PC-3 (cell line): Measurements from ENCODE around the gene APBA2. TPM values are rescaled to one million over a fixed set of nuclear protein-coding genes. Genes with fewer than 3 reads are reported as not detected.

Experiments
- ATAC-seq: fragments of 200-7000 bp; cut with Tn5 transposase; 2 replicates; pipeline ENCODE4 v1.9.1; 2020; ENCODE audit warnings: mild to moderate bottlenecking, moderate library complexity
- BruUV-seq: library from RNA; stranded (reverse); fragments of 400-500 nt; replicated peaks from 2 replicates; lab custom pipeline; 2021; lab: Mats Ljungman, UMichigan
- CTCF ChIA-PET: fragments of 300-600 bp; sonication (Branson Sonifier 250); formaldehyde crosslinking; loops from one replicate; lab custom pipeline; 2022; ENCODE audit warnings: antibody characterized with exemption; lab: Charles Lee
- POLR2A ChIA-PET: fragments of 300-600 bp; sonication (Branson Sonifier 250); formaldehyde crosslinking; loops from one replicate; lab custom pipeline; 2022; ENCODE audit warnings: antibody characterized with exemption; ENCODE audit not compliant: unreplicated experiment; lab: Charles Lee
- DNase-seq: peaks from one replicate; pipeline ENCODE4 v3.0.0-alpha.2; 2015
- H2AFZ ChIP-seq: fragments of 300-600 bp; sonication (generic); 2 replicates; pipeline ENCODE4 v1.6.0; 2016; ENCODE audit warnings: antibody characterized with exemption, low read length
- H3F3A ChIP-seq: fragments of 300-600 bp; sonication (generic); one replicate; pipeline ENCODE4 v1.6.0; 2017; ENCODE audit warnings: antibody characterized with exemption, low read length, control low read depth, mild to moderate bottlenecking; ENCODE audit not compliant: unreplicated experiment
- H3K27ac ChIP-seq: fragments of 300-600 bp; sonication (generic); 2 replicates; pipeline ENCODE4 v1.5.1; 2016; ENCODE audit warnings: mild to moderate bottlenecking, low read length
- H3K27me3 ChIP-seq: fragments of 300-600 bp; sonication (generic); 2 replicates; pipeline ENCODE4 v1.6.1; 2016; ENCODE audit warnings: low read length, mixed read lengths
- H3K36me3 ChIP-seq: fragments of 300-600 bp; sonication (generic); 2 replicates; pipeline ENCODE4 v1.6.1; 2016; ENCODE audit warnings: low read depth, mixed run types, low read length, mixed read lengths
- H3K4me1 ChIP-seq: fragments of 300-600 bp; sonication (generic); 2 replicates; pipeline ENCODE4 v1.5.1; 2016; ENCODE audit warnings: low read length; ENCODE audit not compliant: insufficient read depth
- H3K4me2 ChIP-seq: fragments of 300-600 bp; sonication (generic); 2 replicates; pipeline ENCODE4 v1.6.0; 2016; ENCODE audit warnings: low read length
- H3K4me3 ChIP-seq: fragments of 300-600 bp; sonication (generic); 2 replicates; pipeline ENCODE4 v1.5.1; 2016; ENCODE audit warnings: mild to moderate bottlenecking, low read length, mixed read lengths
- H3K79me2 ChIP-seq: fragments of 300-600 bp; sonication (generic); 2 replicates; pipeline ENCODE4 v1.6.1; 2017; ENCODE audit warnings: low read length, mixed read lengths
- H3K9ac ChIP-seq: fragments of 300-600 bp; sonication (generic); 2 replicates; pipeline ENCODE4 v1.6.0; 2016; ENCODE audit warnings: mild to moderate bottlenecking, low read length
- H3K9me2 ChIP-seq: fragments of 300-600 bp; sonication (generic); replicated peaks from 2 replicates; pipeline ENCODE4 v1.6.1; 2016; ENCODE audit warnings: mixed run types, low read length, mixed read lengths
- H3K9me3 ChIP-seq: fragments of 300-600 bp; sonication (generic); 2 replicates; pipeline ENCODE4 v1.6.1; 2016; ENCODE audit warnings: low read length, mixed read lengths
- H4K20me1 ChIP-seq: fragments of 300-600 bp; sonication (generic); 2 replicates; pipeline ENCODE4 v1.6.1; 2016; ENCODE audit warnings: low read length, mixed read lengths
- CTCF ChIP-seq: fragments of 300-600 bp; sonication (generic); conservative IDR thresholded peaks from 2 replicates; pipeline ENCODE4 v1.5.1; 2017; ENCODE audit warnings: antibody characterized with exemption, low read depth, mild to moderate bottlenecking, low read length
- EZH2 ChIP-seq: fragments of 300-600 bp; sonication (generic); IDR thresholded peaks from one replicate; pipeline ENCODE4 v1.6.1; 2017; ENCODE audit warnings: antibody characterized with exemption, mild to moderate bottlenecking, low read length; ENCODE audit not compliant: unreplicated experiment
- EZH2phosphoT487 ChIP-seq: fragments of 300-600 bp; sonication (generic); IDR thresholded peaks from 2 replicates; pipeline ENCODE4 v1.6.1; 2018; ENCODE audit warnings: mild to moderate bottlenecking, antibody characterized with exemption, low read length, borderline replicate concordance
- intact Hi-C: fragments of 100-400 bp; cut with micrococcal nuclease; formaldehyde crosslinking; loops from 2 replicates; pipeline ENCODE4 v1.9.0; 2023
- total RNA-seq: library from RNA; depleted of rRNA; stranded (reverse); fragments of >200 nt; gene quantifications from 2 replicates; pipeline ENCODE4 v1.2.3, GENCODE V29; 2014

APBA2 gene
- total RNA-seq, 1 experiment from 2014 or later = 61.7 TPM

GRCh38 chr15:29115093-29115991 is 229.6 kb downstream of the APBA2 start:
- Histone ChIP-seq H3K27me3 (no peaks in the 10 kb centered on the region), H3K36me3 (no peaks in the 10 kb centered on the region), H3K9me2 (no peaks in the 10 kb centered on the region), H3F3A (no peaks in the 10 kb centered on the region), H3K4me1 (no peaks in the 10 kb centered on the region), H3K27ac (no peak overlapping the region), H3K79me2 (no peaks in the 10 kb centered on the region), H3K4me3 (no peak overlapping the region), H3K9ac (no peak overlapping the region), H3K9me3 (no peaks in the 10 kb centered on the region), H3K4me2 (no peak overlapping the region), H4K20me1 (no peaks in the 10 kb centered on the region), H2AFZ (no peak overlapping the region)
- intact Hi-C loops = no loop called here
- ATAC-seq (no peak), DNase-seq (no peak)
- ChIA-PET CTCF (no interaction called here), POLR2A (no interaction called here)
- TF ChIP-seq EZH2phosphoT487 (no peak), CTCF (peak; percentile 29; the same call in 1 of the 2 replicates)
- no TSS peak for BruUV-seq

- BruUV-seq = no TSS peak
- no peak overlapping the region for H3K27ac ChIP-seq
- CTCF ChIA-PET = no interaction called here
Measured at GRCh38 chr15:29116970-29117700, 231.4 kb downstream of the APBA2 start.

More at GRCh38 chr15:29116970-29117700, 231.4 kb downstream of the APBA2 start:
- Histone ChIP-seq H3K9me3 (no peaks in the 10 kb centered on the region), H3K4me2 (no peak overlapping the region), H3K9me2 (no peaks in the 10 kb centered on the region), H3K79me2 (no peaks in the 10 kb centered on the region), H3K36me3 (no peaks in the 10 kb centered on the region), H3F3A (no peaks in the 10 kb centered on the region), H3K27me3 (no peaks in the 10 kb centered on the region), H4K20me1 (no peaks in the 10 kb centered on the region), H3K4me3 (no peak overlapping the region), H3K4me1 (no peaks in the 10 kb centered on the region), H3K9ac (no peak overlapping the region), H2AFZ (no peak overlapping the region)
- no peak for ATAC-seq
- POLR2A ChIA-PET = no interaction called here
- no peak for DNase-seq
- intact Hi-C loops = no loop called here
- TF ChIP-seq EZH2phosphoT487 (no peak), CTCF (no peak), EZH2 (no peak)
